ENCODE measurements around the gene EXOC7. TPM values are rescaled to one million over a fixed set of nuclear protein-coding genes. Genes with fewer than 3 reads are reported as not detected.

EXOC7 gene
- total RNA-seq, 4 donors from 2014 or later, result 88.0 to 143 (median 105) TPM

GRCh38 chr17:76132574-76133338 is 29.2 kb upstream of the EXOC7 start:
- H3K27me3 ChIP-seq, result peaks cover 56% of the 10 kb centered on the region
- no peak overlapping the region for H3K27ac ChIP-seq
- H3K36me3 ChIP-seq, result no peaks in the 10 kb centered on the region
- no peak overlapping the region for H3K4me3 ChIP-seq
- no peaks in the 10 kb centered on the region for H3K9me3 ChIP-seq
- WGBS, 2 donors (ENCODE audit: low coverage in 1 of 2), result 20 to 38% methylated on average over 2 to 18 of the region's 21 CpGs
- DNase-seq, result peak; percentile 64
- in situ Hi-C loops (cut with MboI; ENCODE audit: low pct_ligation_motif_present in 1 of 4, low pct_unique_long_range_greater_than_20kb in 1 of 4, low sequenced_read_pairs in 3 of 4), result no loop called here
- peaks cover 0 to 12% (median 1%) of the 10 kb centered on the region in 4 donors for H3K4me1 ChIP-seq
- intact Hi-C loops (cut with DNase I; ENCODE audit: low total_unique reads), result no loop called here
- TF ChIP-seq CTCF (IDR thresholded peaks at IDR 0.05) (no peak), POLR2A (IDR thresholded peaks at IDR 0.05) (no peak)

GRCh38 chr17:76131692-76132573 is 28.3 kb upstream of the EXOC7 start:
- intact Hi-C loops (cut with DNase I; ENCODE audit: low total_unique reads), result no loop called here
- no peak overlapping the region for H3K27ac ChIP-seq
- TF ChIP-seq POLR2A (IDR thresholded peaks at IDR 0.05), result no peak
- no peak for TF ChIP-seq CTCF (IDR thresholded peaks at IDR 0.05)
- TF ChIP-seq POLR2AphosphoS5 (IDR thresholded peaks at IDR 0.05), result no peak
- TF ChIP-seq EP300 (IDR thresholded peaks at IDR 0.05; ENCODE audit: low read depth), result no peak

GRCh38 chr17:76131051-76131691 is 27.6 kb upstream of the EXOC7 start:
- 79 to 100% methylated on average over 1 to 21 of the region's 21 CpGs for WGBS, 2 donors (ENCODE audit: low coverage in 1 of 2)
- no peaks in the 10 kb centered on the region for H3K9me3 ChIP-seq
- intact Hi-C loops (cut with DNase I; ENCODE audit: low total_unique reads), result no loop called here
- no peak overlapping the region for H3K4me3 ChIP-seq
- no peak for TF ChIP-seq POLR2A (IDR thresholded peaks at IDR 0.05)
- TF ChIP-seq POLR2AphosphoS5 (IDR thresholded peaks at IDR 0.05), result no peak
- no peak for TF ChIP-seq CTCF (IDR thresholded peaks at IDR 0.05)
- TF ChIP-seq EP300 (IDR thresholded peaks at IDR 0.05; ENCODE audit: low read depth), result no peak
- H3K27ac ChIP-seq, result no peak overlapping the region
- peaks cover 40% of the 10 kb centered on the region for H3K27me3 ChIP-seq
- in situ Hi-C loops (cut with MboI; ENCODE audit: low pct_ligation_motif_present in 1 of 4, low pct_unique_long_range_greater_than_20kb in 1 of 4, low sequenced_read_pairs in 3 of 4), result no loop called here
- H3K36me3 ChIP-seq, result no peaks in the 10 kb centered on the region
- H3K4me1 ChIP-seq, result peaks cover 0 to 12% (median 1%) of the 10 kb centered on the region in 4 donors
- no peak for DNase-seq

More at GRCh38 chr17:76131692-76132573, 28.3 kb upstream of the EXOC7 start:
- Histone ChIP-seq H3K9me3 (no peaks in the 10 kb centered on the region), H3K27me3 (peaks cover 47% of the 10 kb centered on the region), H3K4me1 (peaks cover 0 to 12% (median 1%) of the 10 kb centered on the region in 4 donors), H3K36me3 (no peaks in the 10 kb centered on the region), H3K4me3 (no peak overlapping the region)
- DNase-seq, result no peak
- 83 to 100% methylated on average over 1 to 14 of the region's 21 CpGs for WGBS, 2 donors (ENCODE audit: low coverage in 1 of 2)
- in situ Hi-C loops (cut with MboI; ENCODE audit: low pct_ligation_motif_present in 1 of 4, low pct_unique_long_range_greater_than_20kb in 1 of 4, low sequenced_read_pairs in 3 of 4), result no loop called here

- 48 to 76% methylated on average over 6 to 12 of the region's 13 CpGs for WGBS, 2 donors (ENCODE audit: low coverage in 1 of 2)
- no peak overlapping the region for H3K27ac ChIP-seq
- DNase-seq, result no peak
- peaks cover 0 to 12% (median 1%) of the 10 kb centered on the region in 4 donors for H3K4me1 ChIP-seq
- H3K9me3 ChIP-seq, result no peaks in the 10 kb centered on the region
- peaks cover 33% of the 10 kb centered on the region for H3K27me3 ChIP-seq
- H3K4me3 ChIP-seq, result no peak overlapping the region
- H3K36me3 ChIP-seq, result no peaks in the 10 kb centered on the region
- no peak for TF ChIP-seq CTCF (IDR thresholded peaks at IDR 0.05)
- no peak for TF ChIP-seq EP300 (IDR thresholded peaks at IDR 0.05; ENCODE audit: low read depth)
- no peak for TF ChIP-seq POLR2A (IDR thresholded peaks at IDR 0.05)
- intact Hi-C loops (cut with DNase I; ENCODE audit: low total_unique reads), result no loop called here
- in situ Hi-C loops (cut with MboI; ENCODE audit: low pct_ligation_motif_present in 1 of 4, low pct_unique_long_range_greater_than_20kb in 1 of 4, low sequenced_read_pairs in 3 of 4), result no loop called here
These were observed 26.9 kb upstream of the EXOC7 start for GRCh38 chr17:76130473-76130872.
